ENCODE results near the gene STIP1.

Gene STIP1

GRCh38 chr11:64144587-64145472, 41.1 kb upstream of the STIP1 start:
- no peak for DNase-seq (ENCODE audit: extremely low read depth, low read depth)
- no peak for TF ChIP-seq CTCF (IDR thresholded peaks at IDR 0.05; ENCODE audit: low read depth, low read length)

GRCh38 chr11:64146036-64146955, 39.7 kb upstream of the STIP1 start:
- DNase-seq (ENCODE audit: extremely low read depth, low read depth) = no peak
- peak; percentile 66 for TF ChIP-seq CTCF (IDR thresholded peaks at IDR 0.05; ENCODE audit: low read depth, low read length)

GRCh38 chr11:64148226-64148916, 37.6 kb upstream of the STIP1 start:
- peak; percentile 24 for DNase-seq (ENCODE audit: extremely low read depth, low read depth)
- TF ChIP-seq CTCF (IDR thresholded peaks at IDR 0.05; ENCODE audit: low read depth, low read length) = peak; percentile 97

- TF ChIP-seq CTCF (IDR thresholded peaks at IDR 0.05; ENCODE audit: low read depth, low read length) = no peak
- no peak for DNase-seq (ENCODE audit: extremely low read depth, low read depth)
These were observed 36.9 kb upstream of the STIP1 start for GRCh38 chr11:64148917-64149617.

- no peak for DNase-seq (ENCODE audit: extremely low read depth, low read depth)
These were observed 35.9 kb upstream of the STIP1 start for GRCh38 chr11:64150051-64150450.

More at GRCh38 chr11:64150051-64150450, 35.9 kb upstream of the STIP1 start:
- TF ChIP-seq CTCF (IDR thresholded peaks at IDR 0.05; ENCODE audit: low read depth, low read length) = no peak

Measured in AG09319 (cell line).